ENCODE data around the gene HSP90AB1.

The HSP90AB1 gene

DNA sequence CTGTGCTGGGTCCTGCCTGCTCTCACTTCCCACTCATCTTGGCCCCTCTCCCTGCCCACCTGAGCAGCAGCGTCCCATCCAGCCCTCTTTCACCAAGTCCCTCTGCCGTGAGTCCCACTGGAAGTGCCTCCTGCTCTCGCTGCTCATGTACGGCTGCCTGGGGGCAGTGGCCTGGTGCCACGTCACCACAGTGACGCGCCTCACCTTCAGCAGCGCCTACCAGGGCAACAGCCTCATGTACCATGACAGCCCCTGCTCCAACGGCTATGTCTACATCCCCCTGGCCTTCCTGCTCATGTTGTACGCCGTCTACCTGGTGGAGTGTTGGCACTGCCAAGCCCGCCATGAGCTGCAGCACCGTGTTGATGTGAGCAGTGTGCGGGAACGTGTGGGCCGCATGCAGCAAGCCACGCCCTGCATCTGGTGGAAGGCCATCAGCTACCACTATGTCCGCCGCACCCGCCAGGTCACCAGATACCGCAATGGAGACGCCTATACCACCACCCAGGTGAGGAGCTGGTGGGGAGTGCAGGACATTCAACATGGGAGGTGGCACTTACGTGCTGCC is 26.2 kb downstream of the HSP90AB1 start:
- H3K27me3 ChIP-seq = peaks cover 79% of the 10 kb centered on the region
- H3K27ac ChIP-seq = no peak overlapping the region
- peaks cover 48% of the 10 kb centered on the region for H4K20me1 ChIP-seq
- peaks cover 20% of the 10 kb centered on the region for H3K4me1 ChIP-seq
- no peak overlapping the region for H3K4me3 ChIP-seq
- no peak overlapping the region for H3K4me2 ChIP-seq
- H3K9me3 ChIP-seq = no peaks in the 10 kb centered on the region
- no peak overlapping the region for H3K9ac ChIP-seq
- TF ChIP-seq Cebpa-rat (IDR thresholded peaks at IDR 0.05) = no peak
- H3K36me3 ChIP-seq = no peaks in the 10 kb centered on the region

DNA sequence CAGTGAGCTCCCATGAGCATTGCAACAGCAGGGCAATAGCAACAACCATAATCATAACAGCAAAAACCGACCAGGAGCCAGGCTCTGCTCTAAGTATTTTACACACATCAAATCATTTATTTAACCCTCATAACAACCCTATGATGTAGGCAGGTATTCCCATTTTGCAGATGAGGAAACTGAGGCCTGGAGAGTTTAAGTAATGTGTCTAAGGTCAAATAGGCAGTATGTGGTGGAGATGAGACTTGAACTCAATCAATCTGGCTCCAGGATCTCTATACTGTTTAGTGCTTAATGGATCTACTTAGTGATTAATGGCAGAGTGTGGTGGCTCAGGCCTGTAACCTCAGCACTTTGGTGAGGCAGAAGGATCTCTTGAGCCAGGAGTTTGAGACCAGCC is 26.7 kb downstream of the HSP90AB1 start:
- H3K4me1 ChIP-seq = peaks cover 15% of the 10 kb centered on the region
- no peak for TF ChIP-seq Cebpa-rat (IDR thresholded peaks at IDR 0.05)
- no peaks in the 10 kb centered on the region for H3K36me3 ChIP-seq
- H3K4me2 ChIP-seq = no peak overlapping the region
- no peak overlapping the region for H3K27ac ChIP-seq
- H3K9me3 ChIP-seq = no peaks in the 10 kb centered on the region
- H4K20me1 ChIP-seq = peaks cover 45% of the 10 kb centered on the region
- no peak overlapping the region for H3K4me3 ChIP-seq
- H3K9ac ChIP-seq = no peak overlapping the region
- H3K27me3 ChIP-seq = peaks cover 73% of the 10 kb centered on the region

DNA sequence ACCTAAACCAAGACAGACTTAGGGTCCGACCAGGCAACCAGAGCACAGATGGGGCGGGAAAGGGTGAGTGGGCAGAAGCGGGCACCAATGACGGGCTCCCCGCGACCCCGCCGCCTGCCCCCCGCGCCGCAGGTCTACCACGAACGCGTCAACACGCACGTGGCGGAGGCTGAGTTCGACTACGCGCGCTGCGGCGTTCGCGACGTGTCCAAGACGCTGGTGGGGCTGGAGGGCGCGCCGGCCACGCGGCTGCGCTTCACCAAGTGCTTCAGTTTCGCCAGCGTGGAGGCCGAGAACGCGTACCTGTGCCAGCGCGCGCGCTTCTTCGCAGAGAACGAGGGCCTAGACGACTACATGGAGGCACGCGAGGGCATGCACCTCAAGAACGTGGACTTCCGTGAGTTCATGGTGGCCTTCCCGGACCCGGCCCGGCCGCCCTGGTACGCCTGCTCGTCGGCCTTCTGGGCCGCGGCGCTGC is 28.4 kb downstream of the HSP90AB1 start:
- no peak overlapping the region for H3K9ac ChIP-seq
- no peaks in the 10 kb centered on the region for H3K9me3 ChIP-seq
- H4K20me1 ChIP-seq = peaks cover 29% of the 10 kb centered on the region; the same call in 1 of the 2 replicates
- H3K4me2 ChIP-seq = no peak overlapping the region
- no peak overlapping the region for H3K4me3 ChIP-seq
- no peaks in the 10 kb centered on the region for H3K36me3 ChIP-seq
- no peak for TF ChIP-seq Cebpa-rat (IDR thresholded peaks at IDR 0.05)
- no peaks in the 10 kb centered on the region for H3K4me1 ChIP-seq
- no peak overlapping the region for H3K27ac ChIP-seq
- H3K27me3 ChIP-seq = peaks cover 56% of the 10 kb centered on the region

DNA sequence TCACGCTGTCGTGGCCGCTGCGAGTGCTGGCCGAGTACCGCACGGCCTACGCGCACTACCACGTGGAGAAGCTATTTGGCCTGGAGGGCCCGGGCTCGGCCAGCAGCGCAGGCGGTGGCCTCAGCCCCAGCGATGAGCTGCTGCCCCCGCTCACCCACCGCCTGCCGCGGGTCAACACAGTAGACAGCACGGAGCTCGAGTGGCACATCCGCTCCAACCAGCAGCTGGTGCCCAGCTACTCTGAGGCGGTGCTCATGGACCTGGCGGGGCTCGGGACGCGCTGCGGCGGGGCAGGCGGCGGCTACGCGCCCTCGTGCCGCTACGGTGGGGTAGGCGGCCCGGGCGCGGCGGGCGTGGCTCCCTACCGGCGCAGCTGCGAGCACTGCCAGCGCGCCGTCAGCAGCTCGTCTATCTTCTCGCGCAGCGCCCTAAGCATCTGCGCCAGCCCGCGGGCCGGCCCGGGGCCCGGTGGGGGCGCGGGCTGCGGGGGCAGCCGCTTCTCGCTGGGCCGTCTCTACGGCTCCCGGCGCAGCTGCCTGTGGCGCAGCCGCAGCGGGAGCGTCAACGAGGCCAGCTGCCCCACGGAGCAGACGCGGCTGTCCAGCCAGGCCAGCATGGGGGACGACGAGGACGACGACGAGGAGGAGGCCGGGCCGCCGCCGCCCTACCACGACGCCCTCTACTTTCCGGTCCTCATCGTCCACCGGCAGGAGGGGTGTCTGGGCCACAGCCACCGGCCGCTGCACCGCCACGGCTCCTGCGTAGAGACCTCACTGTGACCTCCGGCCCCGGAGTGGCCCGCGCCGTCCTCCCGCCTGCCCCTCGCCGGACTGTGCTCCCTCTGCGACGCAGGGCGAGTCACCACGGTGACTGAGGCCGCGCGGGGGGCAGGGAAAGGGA is 29.1 kb downstream of the HSP90AB1 start:
- no peak for TF ChIP-seq Cebpa-rat (IDR thresholded peaks at IDR 0.05)
- Histone ChIP-seq H3K27me3 (peaks cover 49% of the 10 kb centered on the region), H3K27ac (no peak overlapping the region), H3K4me3 (no peak overlapping the region), H3K4me2 (no peak overlapping the region), H3K36me3 (no peaks in the 10 kb centered on the region), H3K9me3 (no peaks in the 10 kb centered on the region), H3K4me1 (no peaks in the 10 kb centered on the region), H3K9ac (no peak overlapping the region), H4K20me1 (peaks cover 29% of the 10 kb centered on the region; the same call in 1 of the 2 replicates)

DNA sequence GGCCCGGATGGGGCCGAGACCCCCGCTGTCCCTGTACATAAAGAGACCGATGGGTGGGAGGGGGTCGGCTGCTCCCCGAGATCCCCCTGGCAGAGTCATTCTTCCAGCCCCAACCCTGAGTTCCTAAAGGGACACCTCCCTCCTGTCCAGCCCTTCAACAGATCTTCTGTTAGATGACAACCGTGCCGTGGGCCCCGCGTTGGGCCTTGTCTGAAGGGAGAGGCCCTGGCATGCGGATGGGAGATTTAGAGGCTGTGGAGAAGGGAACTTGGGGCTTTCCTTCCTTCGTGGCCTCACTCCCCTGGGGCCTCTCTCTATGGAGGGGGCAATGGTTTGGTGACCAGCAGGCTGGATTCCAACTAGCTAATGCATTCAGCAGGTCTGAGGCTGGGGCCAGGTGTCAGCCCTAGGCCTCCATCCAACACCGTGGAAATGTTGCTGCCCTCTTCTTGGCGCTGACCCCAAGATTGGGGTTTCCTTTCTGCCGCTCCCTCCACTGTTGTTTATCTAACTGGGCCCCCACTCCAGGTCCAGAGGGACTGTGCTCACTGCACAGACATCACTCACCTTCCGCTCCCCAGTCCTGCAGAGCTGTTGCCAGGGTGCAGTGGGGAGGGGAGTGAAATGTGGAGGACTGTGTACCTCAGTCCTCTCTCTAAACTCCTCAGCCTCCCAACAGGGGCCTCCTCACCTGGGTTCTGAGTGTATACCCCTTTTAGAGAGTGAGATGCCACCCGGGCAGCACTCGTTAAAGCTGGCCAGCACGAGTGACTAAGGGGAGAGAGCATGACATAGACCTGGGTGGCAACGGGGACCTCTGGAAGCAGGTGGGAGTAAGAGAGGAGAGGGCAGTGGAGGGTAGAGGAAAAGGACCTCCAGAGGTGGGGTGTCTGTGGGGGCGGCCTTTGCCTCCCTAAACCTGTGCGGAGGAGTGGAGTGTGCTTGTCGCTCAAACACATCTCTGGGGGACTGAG is 30.1 kb downstream of the HSP90AB1 start:
- H4K20me1 ChIP-seq = peaks cover 21% of the 10 kb centered on the region; the same call in 1 of the 2 replicates
- H3K9me3 ChIP-seq = no peaks in the 10 kb centered on the region
- no peak overlapping the region for H3K4me2 ChIP-seq
- H3K36me3 ChIP-seq = no peaks in the 10 kb centered on the region
- H3K27me3 ChIP-seq = peaks cover 40% of the 10 kb centered on the region
- no peak overlapping the region for H3K27ac ChIP-seq
- H3K9ac ChIP-seq = no peak overlapping the region
- H3K4me3 ChIP-seq = no peak overlapping the region
- H3K4me1 ChIP-seq = no peaks in the 10 kb centered on the region
- no peak for TF ChIP-seq Cebpa-rat (IDR thresholded peaks at IDR 0.05)

DNA sequence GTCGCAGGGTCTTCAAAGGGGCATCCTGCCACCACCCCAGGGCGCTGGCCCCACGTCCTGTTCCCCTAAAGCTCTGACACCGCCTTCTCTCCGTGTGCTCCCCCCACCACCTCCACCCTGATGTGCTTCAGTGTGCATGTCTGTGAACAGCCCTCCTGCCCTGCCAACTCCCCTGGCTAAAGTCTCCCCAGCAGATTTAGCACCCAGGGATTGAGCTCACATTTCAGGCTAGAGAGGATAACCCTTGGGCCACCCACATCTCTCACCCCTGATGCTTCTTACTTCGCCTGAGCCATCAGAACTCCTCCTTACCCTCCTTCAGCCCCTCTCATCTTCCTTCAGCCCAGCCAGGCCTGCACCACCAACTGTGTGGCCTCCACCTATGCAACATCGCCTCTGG is 30.9 kb downstream of the HSP90AB1 start:
- no peak overlapping the region for H3K4me3 ChIP-seq
- peaks cover 32% of the 10 kb centered on the region for H3K27me3 ChIP-seq
- H3K4me2 ChIP-seq = no peak overlapping the region
- H3K27ac ChIP-seq = no peak overlapping the region
- H3K9me3 ChIP-seq = no peaks in the 10 kb centered on the region
- H3K36me3 ChIP-seq = no peaks in the 10 kb centered on the region
- no peak for TF ChIP-seq Cebpa-rat (IDR thresholded peaks at IDR 0.05)
- H4K20me1 ChIP-seq = peaks cover 13% of the 10 kb centered on the region; the same call in 1 of the 2 replicates
- H3K4me1 ChIP-seq = no peaks in the 10 kb centered on the region
- H3K9ac ChIP-seq = no peak overlapping the region

DNA sequence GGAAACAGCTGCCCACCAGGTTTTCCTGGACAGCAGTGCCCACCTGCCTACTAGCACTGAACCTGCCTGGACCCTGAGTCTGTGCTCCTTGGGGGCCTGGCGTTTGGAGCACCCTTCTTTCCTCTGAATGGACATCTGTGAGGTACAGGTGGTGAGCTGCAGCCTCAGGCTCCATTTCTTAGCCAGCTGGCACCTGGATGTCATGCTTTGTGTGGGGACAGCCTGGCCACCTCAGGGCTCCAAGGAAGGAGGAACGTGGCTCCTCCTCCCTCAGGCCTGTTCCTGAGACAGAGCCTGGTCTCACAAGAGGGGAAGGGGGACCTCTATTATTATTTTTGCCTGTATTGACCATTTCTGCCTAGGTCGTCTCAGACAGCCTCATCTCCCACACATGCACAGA is 31.4 kb downstream of the HSP90AB1 start:
- no peaks in the 10 kb centered on the region for H3K4me1 ChIP-seq
- H3K36me3 ChIP-seq = no peaks in the 10 kb centered on the region
- no peak overlapping the region for H3K27ac ChIP-seq
- peaks cover 30% of the 10 kb centered on the region; the same call in 1 of the 2 replicates for H3K27me3 ChIP-seq
- H3K9me3 ChIP-seq = no peaks in the 10 kb centered on the region
- no peak for TF ChIP-seq Cebpa-rat (IDR thresholded peaks at IDR 0.05)
- H3K4me3 ChIP-seq = no peak overlapping the region
- no peak overlapping the region for H3K4me2 ChIP-seq
- peaks cover 15% of the 10 kb centered on the region; the same call in 1 of the 2 replicates for H4K20me1 ChIP-seq
- H3K9ac ChIP-seq = no peak overlapping the region

DNA sequence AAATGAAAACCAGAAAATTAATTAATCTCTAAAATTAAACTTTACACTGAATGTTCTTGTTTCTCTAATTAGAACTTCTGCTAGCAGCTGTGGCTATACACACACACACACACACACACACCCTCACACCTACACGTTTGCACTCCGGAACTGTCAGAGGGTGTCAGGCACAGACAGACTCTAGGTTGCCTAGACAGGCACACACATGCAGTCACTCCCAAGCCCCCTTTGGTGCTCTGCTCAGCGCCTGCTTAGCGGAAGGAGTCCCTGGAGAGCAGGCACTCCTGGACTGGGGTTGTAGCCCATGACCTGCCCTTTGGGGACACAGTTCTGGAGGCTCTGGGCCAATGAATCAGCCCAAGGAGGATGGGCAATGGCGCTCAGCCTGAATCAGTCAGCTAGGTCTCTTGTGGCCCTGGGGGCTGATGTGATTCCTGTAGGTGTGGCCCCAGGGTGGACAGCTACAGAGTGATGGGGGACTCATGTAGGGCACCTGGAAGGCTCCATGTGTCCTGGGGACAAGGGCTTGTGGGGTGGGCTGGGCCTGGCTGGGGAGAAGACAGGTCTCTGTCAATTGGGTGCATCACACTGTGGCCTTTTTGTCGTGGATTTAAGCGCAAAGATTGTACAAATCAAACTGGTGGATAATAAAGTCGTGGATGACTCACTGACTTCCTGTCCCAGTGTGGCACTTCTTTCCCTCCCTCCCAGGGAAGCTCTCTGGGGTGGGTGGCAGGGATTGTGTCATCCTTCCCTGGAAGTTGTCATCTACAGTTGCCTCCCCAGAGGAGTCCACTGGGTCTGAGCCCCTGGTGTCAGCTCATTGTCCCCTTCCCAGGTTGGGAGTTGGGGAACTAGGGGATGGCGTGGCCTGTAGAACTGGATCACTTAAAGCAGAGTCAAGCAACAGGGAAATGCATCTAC is 32.1 kb downstream of the HSP90AB1 start:
- Histone ChIP-seq H3K27ac (no peak overlapping the region), H3K27me3 (peaks cover 36% of the 10 kb centered on the region; the same call in 1 of the 2 replicates), H3K4me3 (no peak overlapping the region), H3K4me2 (no peak overlapping the region), H3K9ac (no peak overlapping the region), H4K20me1 (peaks cover 18% of the 10 kb centered on the region; the same call in 1 of the 2 replicates), H3K36me3 (no peaks in the 10 kb centered on the region), H3K9me3 (no peaks in the 10 kb centered on the region), H3K4me1 (no peaks in the 10 kb centered on the region)
- no peak for TF ChIP-seq Cebpa-rat (IDR thresholded peaks at IDR 0.05)
